22Rv1 (cell line): Measurements from ENCODE around the gene KCNQ5.

Source experiments
- ZFX ChIP-seq: fragments of 450-650 bp; IDR thresholded peaks from 2 replicates; pipeline ENCODE4 v1.6.1; 2017; ENCODE audit warnings: antibody characterized with exemption, borderline replicate concordance
- TF ChIP-seq, protein P1 (sequence below): fragments of 450-650 bp; IDR thresholded peaks from 2 replicates; pipeline ENCODE4 v1.5.1; 2017; ENCODE audit warnings: mild to moderate bottlenecking

- TF ChIP-seq, protein P1, sequence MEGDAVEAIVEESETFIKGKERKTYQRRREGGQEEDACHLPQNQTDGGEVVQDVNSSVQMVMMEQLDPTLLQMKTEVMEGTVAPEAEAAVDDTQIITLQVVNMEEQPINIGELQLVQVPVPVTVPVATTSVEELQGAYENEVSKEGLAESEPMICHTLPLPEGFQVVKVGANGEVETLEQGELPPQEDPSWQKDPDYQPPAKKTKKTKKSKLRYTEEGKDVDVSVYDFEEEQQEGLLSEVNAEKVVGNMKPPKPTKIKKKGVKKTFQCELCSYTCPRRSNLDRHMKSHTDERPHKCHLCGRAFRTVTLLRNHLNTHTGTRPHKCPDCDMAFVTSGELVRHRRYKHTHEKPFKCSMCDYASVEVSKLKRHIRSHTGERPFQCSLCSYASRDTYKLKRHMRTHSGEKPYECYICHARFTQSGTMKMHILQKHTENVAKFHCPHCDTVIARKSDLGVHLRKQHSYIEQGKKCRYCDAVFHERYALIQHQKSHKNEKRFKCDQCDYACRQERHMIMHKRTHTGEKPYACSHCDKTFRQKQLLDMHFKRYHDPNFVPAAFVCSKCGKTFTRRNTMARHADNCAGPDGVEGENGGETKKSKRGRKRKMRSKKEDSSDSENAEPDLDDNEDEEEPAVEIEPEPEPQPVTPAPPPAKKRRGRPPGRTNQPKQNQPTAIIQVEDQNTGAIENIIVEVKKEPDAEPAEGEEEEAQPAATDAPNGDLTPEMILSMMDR, result no peak
- no peak for TF ChIP-seq ZFX
Observed at GRCh38 chr6:72955666-72956065, 333.8 kb downstream of the KCNQ5 start.
